HG03066 (cell line): ENCODE measurements around the gene ZFPM1.

Source experiments
- ATAC-seq: cut with Tn5 transposase; IDR thresholded peaks from one replicate; pipeline ENCODE4 v1.9.1; 2021; ENCODE audit warnings: low read depth; ENCODE audit not compliant: unreplicated experiment

The ZFPM1 gene

DNA sequence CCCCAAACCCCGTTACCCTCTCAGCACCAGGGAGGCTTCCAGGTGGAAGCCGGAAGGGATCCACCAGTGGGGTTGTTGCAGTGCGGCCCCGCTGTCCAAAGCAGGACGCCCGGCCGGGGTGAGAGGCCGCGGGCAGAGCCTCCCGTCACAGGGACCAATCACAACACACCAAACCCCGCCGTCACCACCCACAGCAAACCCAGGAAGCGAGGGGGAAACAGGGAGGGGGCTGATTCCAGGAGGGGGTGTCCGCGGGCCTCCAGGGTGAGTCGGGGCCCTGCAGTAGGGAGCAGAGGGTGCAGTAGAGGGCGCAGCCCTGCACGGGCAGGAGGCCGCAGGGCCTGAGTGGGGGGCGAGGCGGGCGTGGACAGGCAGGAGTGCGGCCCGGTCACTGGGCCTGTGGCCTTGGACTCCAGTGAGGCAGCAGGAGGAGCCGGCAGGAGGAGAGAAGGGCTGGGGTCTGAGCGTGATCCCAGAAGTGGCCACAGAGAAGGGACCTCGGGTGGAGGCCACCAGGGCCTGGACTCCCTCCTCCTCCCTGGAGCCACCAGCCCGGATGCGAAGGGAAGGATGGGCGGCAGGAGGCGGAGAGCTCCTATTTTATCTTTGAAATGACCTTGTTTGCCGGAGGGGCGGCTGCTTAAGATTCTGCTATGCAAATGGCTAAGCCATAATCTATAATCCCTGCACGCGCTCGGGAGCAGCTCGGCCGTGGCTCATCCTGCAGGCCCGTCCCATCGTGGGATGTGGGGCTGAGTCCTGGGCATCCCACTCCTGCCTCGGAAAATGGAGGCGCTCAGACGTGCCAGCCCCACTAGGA, 41.5 kb downstream of the ZFPM1 start:
- ATAC-seq, result no peak

DNA sequence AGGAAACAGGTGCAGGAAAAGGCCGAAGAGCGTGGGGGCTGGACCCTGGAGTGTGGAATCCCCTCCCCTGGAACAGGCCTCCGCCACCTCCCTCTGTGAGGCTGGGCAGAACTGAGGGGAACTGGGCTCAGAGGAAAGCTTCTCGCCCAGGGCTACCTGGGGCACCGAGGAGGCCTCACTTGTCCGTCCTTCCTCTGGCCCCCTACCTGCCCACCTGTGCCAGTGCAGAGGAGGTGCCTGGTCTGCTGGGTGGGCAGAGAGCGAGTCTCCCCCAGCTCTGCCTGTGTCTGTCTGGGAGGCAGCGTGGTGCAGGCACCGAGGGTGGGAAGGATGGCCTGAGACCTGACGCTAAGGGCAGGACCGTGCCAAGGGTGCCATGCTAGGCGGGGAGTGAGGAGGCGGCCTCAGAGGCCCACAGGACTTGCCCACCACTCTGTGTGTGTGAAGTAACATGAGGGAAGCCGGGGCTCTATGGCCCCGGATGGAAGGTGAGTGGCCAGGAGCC, 42.2 kb downstream of the ZFPM1 start:
- no peak for ATAC-seq

DNA sequence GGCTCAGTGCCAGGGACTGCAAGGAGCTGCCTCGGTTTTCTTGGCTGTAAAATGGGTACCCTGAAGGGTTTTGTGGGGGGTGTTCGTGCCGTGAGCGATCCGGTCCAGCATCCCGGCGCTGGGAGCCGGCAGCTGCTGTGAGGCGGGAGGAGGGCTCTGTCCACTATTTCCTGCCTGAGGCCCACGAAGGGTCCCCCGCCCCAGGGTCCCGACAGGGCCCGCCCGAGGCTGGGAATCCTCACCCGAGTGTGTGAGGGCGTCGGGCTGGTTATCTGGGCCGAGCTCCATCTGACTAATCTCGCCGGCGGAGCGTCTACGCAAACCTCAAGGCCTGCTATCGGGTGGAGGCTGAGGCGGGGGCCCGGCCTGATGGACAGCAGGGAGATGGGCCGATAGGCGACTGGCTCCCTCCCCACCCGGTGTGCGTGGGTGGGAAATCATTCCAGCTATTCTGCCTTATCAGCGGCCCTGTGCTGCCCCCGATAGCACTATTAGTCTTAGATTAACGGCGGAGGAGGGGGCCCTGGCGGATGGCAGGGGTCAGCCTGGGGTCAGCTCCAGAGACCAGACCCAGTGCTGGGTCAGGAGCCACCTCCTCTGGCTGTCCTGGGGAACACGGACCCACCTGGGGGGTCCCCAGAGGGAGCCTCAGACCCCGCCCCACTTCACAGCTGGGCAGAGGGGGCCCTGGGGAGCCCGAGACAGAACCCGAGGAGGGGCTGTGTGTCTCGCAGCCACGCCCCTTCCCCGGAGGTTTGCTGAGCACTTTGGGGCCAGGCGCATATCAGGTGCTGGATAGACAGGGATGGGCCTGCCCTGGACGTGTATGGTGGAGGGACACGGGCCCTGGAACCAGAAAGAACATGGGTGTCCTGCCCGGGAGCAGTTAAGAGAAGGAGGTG, 44.7 kb downstream of the ZFPM1 start:
- no peak for ATAC-seq

DNA sequence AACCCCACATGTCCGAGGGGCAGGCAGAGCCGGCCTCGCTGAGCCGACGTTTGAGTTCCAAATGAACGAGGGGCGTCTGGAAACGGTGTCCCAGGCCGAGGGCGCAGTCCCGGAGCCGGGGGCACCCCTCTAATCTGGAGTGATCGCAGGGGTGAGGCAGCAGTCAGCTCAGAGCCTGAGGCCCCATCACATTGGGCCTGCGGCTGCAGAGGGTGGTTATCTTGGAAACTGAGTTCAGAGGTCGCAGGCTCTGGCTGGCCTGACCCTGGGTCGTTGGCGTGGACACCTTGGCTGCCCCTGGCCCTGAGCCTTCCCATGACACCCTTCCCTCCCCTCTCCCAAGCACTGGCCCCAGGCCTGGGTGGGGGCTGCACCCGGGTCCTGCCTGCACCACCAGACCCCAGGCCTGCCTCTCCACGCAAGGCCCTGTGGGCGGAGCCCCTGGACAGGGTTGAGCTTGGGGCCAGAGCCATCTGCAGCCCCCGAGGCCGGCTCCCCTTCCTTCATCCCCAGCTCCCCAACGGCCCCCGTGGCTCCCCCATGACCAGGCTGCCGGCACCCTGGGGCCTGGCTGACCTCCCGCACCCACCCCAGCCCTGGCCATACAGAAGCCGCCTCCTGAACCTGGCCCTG, 45.6 kb downstream of the ZFPM1 start:
- ATAC-seq, result no peak

DNA sequence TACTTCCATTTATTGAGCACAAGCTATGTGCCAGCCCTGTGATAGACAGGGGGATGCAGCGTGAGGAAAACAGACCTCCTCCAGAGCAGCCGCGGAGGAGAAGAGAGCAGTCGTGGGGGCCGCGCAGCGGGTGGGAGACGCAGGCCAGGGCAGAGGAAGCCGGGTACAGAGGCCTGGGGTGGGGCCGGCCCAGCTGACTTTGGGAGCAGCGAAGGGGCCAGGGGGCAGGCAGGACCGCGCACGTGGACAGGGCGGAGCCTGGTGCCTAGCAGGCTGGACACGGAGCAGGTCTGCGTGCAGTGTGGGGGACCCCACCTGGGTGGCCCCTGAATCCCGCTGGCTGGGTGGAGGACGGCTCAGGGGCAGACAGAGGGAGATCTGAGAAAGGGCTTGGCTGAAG, 46.2 kb downstream of the ZFPM1 start:
- no peak for ATAC-seq

GRCh38 chr16:88499836-88500251, 46.8 kb downstream of the ZFPM1 start:
- ATAC-seq, result no peak

- no peak for ATAC-seq
Measured at GRCh38 chr16:88500255-88500661, 47.2 kb downstream of the ZFPM1 start.

DNA sequence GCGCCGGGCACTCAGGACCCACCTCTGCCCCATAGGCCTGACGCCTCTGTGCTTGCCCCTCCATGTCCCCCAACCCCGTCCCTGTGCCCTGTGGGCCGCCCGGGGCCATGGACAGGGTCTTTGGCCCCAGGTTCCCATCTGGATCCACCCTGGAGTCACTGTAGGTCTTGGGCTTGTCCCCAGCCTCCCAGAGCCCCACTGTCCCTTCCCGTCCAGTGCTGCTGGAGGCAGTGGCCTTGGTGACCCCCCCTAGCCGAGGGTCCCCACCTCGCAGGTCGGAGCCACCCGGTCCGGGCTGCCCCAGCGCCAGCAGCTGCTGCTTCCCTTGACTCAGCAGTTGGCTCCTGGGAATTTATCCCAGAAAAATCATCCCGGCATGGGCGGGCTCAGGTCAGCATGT, 49.3 kb downstream of the ZFPM1 start:
- no peak for ATAC-seq

GRCh38 chr16:88502776-88503280, 49.7 kb downstream of the ZFPM1 start:
- ATAC-seq, result no peak

DNA sequence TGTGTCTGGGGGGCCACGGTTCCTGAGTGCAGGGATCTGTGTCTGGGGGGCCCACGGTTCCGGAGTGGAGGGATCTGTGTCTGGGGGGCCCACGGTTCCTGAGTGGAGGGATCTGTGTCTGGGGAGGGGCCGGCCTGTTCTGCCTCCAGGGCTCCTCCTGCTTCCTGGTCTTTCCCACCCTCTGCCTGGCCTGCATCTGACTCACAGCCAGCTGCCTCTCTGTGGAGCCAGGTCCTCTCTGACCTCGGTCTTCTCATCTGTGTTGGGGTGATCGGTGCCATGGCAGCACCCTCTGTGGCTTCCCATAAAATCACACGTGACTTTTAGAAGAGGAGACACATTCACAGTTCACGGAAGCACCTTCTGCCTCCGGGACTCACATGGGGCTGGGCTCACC, 50.3 kb downstream of the ZFPM1 start:
- no peak for ATAC-seq

- ATAC-seq, result no peak
Measured at GRCh38 chr16:88503771-88504488, 50.9 kb downstream of the ZFPM1 start.

GRCh38 chr16:88504489-88505404, 51.7 kb downstream of the ZFPM1 start:
- no peak for ATAC-seq

GRCh38 chr16:88505405-88506082, 52.5 kb downstream of the ZFPM1 start:
- no peak for ATAC-seq

DNA sequence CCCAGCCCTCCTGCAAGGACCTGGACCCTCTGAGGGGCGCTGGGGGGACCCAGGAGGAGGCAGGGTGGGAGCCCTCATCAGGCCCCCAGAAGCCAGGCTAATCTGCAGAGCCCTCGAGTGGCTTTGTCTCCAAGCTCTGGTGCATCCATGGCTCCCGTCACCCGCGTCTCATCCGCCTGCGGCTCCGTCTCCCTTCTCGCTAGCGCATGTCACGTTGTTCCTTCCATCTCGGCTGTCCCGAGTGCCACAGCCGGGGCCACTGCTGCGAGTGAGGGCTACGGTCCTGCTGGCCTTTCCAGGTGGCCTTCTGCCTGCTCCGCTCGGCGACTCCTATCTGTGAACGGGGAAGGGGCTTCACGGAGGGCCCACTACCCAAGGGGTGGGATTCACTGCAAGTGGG, 53.6 kb downstream of the ZFPM1 start:
- ATAC-seq, result no peak

DNA sequence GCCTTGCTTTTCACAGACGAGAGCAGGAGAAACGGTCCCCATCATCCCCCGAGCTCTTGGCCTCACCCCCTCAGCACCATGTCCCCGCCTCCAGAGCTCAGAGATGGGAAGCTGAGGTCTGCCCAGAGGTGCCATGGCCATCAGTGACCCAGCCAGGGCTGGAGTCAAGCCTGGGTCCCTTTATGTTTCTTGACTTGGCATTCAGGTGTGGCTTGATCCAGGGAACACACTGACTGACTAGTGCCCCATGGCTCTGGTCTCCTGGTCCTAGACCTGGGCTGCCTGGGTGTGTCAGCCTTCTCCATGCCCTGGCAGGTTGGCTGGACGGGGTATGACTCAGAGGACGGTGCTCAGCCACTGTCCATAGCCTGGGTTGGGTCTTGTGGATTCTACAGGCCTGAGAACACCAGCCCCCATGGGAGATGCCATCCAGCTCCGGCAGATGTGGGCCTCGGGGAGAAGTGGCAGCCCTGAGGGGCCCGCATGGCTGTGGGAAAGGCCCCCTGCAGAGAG, 54.2 kb downstream of the ZFPM1 start:
- no peak for ATAC-seq

GRCh38 chr16:88508376-88508867, 55.3 kb downstream of the ZFPM1 start:
- no peak for ATAC-seq

DNA sequence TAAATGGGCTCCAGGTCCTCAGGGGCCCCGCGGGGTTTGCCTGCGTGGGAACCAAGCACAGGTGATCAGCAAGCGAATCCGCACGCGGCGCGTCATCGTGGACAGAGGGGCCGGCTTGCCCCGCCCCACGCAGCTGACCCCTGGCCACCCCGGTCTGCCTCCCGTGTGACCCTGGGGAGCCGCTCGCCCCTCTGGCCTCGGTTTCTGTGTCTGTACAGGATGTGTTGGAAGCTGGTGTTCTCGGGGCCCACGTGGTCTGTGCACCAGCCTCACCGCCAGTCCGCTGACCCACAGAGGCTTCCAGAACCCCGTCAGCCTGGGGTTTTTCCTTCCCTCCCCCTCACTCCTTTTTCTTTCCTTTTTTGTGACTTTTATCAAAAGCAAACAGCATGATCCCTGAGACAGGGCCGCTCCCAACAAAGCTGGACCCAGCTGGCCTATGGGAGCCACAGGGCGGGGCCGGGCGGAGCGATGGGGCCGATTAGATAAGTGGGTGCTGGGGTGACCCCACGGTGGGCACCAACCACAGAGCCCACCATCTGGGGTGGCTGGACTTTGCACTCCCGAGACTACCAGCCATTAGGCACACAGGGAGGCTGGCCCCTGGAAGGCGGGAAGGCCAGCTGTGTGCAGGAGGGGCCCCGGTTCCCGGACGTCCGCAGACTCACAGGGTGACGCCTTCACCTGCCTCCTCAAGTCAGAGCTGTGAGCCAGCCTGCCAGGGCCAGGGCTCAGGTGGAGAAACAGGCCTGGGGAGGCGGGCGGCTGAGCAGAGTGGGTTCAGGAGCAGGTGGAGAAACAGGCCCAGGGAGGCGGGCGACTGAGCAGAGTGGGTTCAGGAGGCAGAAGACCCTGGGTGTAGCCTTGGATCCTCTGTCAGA, 56.0 kb downstream of the ZFPM1 start:
- no peak for ATAC-seq
